ENCODE results near the gene SYT10. TPM values are rescaled to one million over a fixed set of nuclear protein-coding genes. Genes with fewer than 3 reads are reported as not detected.
"Not testable (repeated sequence)": the region's sequence is repeated elsewhere in the genome, so short reads cannot be mapped to it uniquely, and the experiment has no call there.

SYT10 gene
- polyA plus RNA-seq, 1 donor (not counting 4 experiments of a cell fraction or from before 2014, with no cell fraction given): not detected

DNA sequence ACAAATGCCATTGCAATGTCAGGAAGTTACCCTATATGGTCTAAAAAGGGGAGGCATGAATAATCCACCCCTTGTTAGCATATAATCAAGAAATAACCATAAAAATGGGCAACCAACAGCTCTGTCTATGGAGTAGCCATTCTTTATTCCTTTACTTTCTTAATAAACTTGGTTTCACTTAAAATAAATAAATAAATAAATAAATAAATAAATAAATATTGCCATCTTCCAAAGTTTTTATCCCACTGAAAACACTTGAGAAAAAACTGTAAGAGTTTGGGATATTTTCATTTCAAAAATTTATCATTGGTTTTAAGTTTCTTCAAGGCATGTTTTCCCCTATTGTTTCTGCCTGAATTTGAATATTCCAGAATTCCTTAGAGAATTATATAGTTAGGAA lies 89.8 kb downstream of the SYT10 start:
- no peak overlapping the region for H3K4me2 ChIP-seq (ENCODE audit: control insufficient read depth, extremely low read depth, insufficient read depth, low read depth, low read length)
- no peak overlapping the region for H3K27ac ChIP-seq (ENCODE audit: control insufficient read depth, insufficient read depth, low read length)
- no peak overlapping the region for H3K4me3 ChIP-seq (ENCODE audit: control insufficient read depth in 2 of 3, extremely low read depth in 1 of 3, insufficient read depth in 2 of 3, low read depth in 1 of 3, low read length in 3 of 3)
- TF ChIP-seq EZH2 (IDR thresholded peaks at IDR 0.05; ENCODE audit: low read length) (no peak), CTCF (optimal IDR thresholded peaks at IDR 0.05 in 1 of 3, IDR thresholded peaks at IDR 0.05 in 1 of 3, conservative IDR thresholded peaks at IDR 0.05 in 1 of 3; ENCODE audit: extremely low read depth in 1 of 3, insufficient read depth in 2 of 3, low read length in 3 of 3) (no peak)
- FAIRE-seq (no peak), DNase-seq (ENCODE audit: low read depth, low spot score) (no peak)
- H4K20me1 ChIP-seq (ENCODE audit: control insufficient read depth, extremely low read depth, insufficient read depth, low read length): no peaks in the 10 kb centered on the region
- dilution Hi-C loops (cut with MboI; ENCODE audit: extremely low pct_ligation_motif_present, low sequenced_read_pairs): no loop called here
- H3K9ac ChIP-seq (ENCODE audit: control insufficient read depth, extremely low read depth, insufficient read depth, low read length): no peak overlapping the region
- no peaks in the 10 kb centered on the region for H3K27me3 ChIP-seq (ENCODE audit: control insufficient read depth, extremely low read depth, insufficient read depth, low read length)
- H3K9me1 ChIP-seq (ENCODE audit: control insufficient read depth, extremely low read depth, insufficient read depth, low read length): no peaks in the 10 kb centered on the region
- no peaks in the 10 kb centered on the region for H3K9me3 ChIP-seq (ENCODE audit: control insufficient read depth, low read depth, low read length)
- H2AFZ ChIP-seq (ENCODE audit: control insufficient read depth, low read length): no peak overlapping the region
- H3K79me2 ChIP-seq (ENCODE audit: control insufficient read depth, insufficient read depth, low read length): no peaks in the 10 kb centered on the region
- H3K36me3 ChIP-seq (ENCODE audit: control insufficient read depth in 2 of 2, extremely low read depth in 1 of 2, insufficient read depth in 2 of 2, low read length in 2 of 2): no peaks in the 10 kb centered on the region
- no peaks in the 10 kb centered on the region for H3K4me1 ChIP-seq (ENCODE audit: control insufficient read depth, extremely low read depth, insufficient read depth, low read length)

DNA sequence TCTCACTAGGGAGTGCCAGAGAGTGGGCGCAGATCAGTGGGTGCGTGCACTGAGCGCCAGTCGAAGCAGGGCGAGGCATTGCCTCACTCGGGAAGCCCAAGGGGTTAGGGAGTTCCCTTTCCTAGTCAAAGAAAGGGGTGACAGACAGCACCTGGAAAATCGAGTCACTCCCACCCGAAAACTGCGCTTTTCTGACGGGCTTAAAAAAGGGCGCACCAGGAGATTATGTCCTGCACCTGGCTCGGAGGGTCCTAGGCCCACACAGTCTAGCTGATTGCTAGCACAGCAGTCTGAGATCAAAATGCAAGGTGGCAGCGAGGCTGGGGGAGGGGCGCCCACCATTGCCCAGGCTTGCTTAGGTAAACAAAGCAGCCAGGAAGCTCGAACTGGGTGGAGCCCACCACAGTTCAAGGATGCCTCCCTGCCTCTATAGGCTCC lies 107.6 kb downstream of the SYT10 start:
- dilution Hi-C loops (cut with MboI; ENCODE audit: extremely low pct_ligation_motif_present, low sequenced_read_pairs); H3K4me1 ChIP-seq (ENCODE audit: control insufficient read depth, extremely low read depth, insufficient read depth, low read length); H3K79me2 ChIP-seq (ENCODE audit: control insufficient read depth, insufficient read depth, low read length); H3K4me2 ChIP-seq (ENCODE audit: control insufficient read depth, extremely low read depth, insufficient read depth, low read depth, low read length); H3K27ac ChIP-seq (ENCODE audit: control insufficient read depth, insufficient read depth, low read length); H3K9me3 ChIP-seq (ENCODE audit: control insufficient read depth, low read depth, low read length); H4K20me1 ChIP-seq (ENCODE audit: control insufficient read depth, extremely low read depth, insufficient read depth, low read length); DNase-seq (ENCODE audit: low read depth, low spot score); H3K27me3 ChIP-seq (ENCODE audit: control insufficient read depth, extremely low read depth, insufficient read depth, low read length); H3K36me3 ChIP-seq (ENCODE audit: control insufficient read depth in 2 of 2, extremely low read depth in 1 of 2, insufficient read depth in 2 of 2, low read length in 2 of 2); FAIRE-seq; H2AFZ ChIP-seq (ENCODE audit: control insufficient read depth, low read length); H3K9me1 ChIP-seq (ENCODE audit: control insufficient read depth, extremely low read depth, insufficient read depth, low read length); H3K9ac ChIP-seq (ENCODE audit: control insufficient read depth, extremely low read depth, insufficient read depth, low read length); H3K4me3 ChIP-seq (ENCODE audit: control insufficient read depth in 2 of 3, extremely low read depth in 1 of 3, insufficient read depth in 2 of 3, low read depth in 1 of 3, low read length in 3 of 3): not testable (repeated sequence)

- no peak for FAIRE-seq
- H3K27me3 ChIP-seq (ENCODE audit: control insufficient read depth, extremely low read depth, insufficient read depth, low read length): no peaks in the 10 kb centered on the region
- no peak overlapping the region for H2AFZ ChIP-seq (ENCODE audit: control insufficient read depth, low read length)
- H3K4me3 ChIP-seq (ENCODE audit: control insufficient read depth in 2 of 3, extremely low read depth in 1 of 3, insufficient read depth in 2 of 3, low read depth in 1 of 3, low read length in 3 of 3): no peak overlapping the region
- no peak overlapping the region for H3K4me2 ChIP-seq (ENCODE audit: control insufficient read depth, extremely low read depth, insufficient read depth, low read depth, low read length)
- no peak overlapping the region for H3K9ac ChIP-seq (ENCODE audit: control insufficient read depth, extremely low read depth, insufficient read depth, low read length)
- no peaks in the 10 kb centered on the region for H3K79me2 ChIP-seq (ENCODE audit: control insufficient read depth, insufficient read depth, low read length)
- dilution Hi-C loops (cut with MboI; ENCODE audit: extremely low pct_ligation_motif_present, low sequenced_read_pairs): no loop called here
- no peaks in the 10 kb centered on the region for H3K9me3 ChIP-seq (ENCODE audit: control insufficient read depth, low read depth, low read length)
- H3K27ac ChIP-seq (ENCODE audit: control insufficient read depth, insufficient read depth, low read length): no peak overlapping the region
- DNase-seq (ENCODE audit: low read depth, low spot score): no peak
- no peaks in the 10 kb centered on the region for H3K36me3 ChIP-seq (ENCODE audit: control insufficient read depth in 2 of 2, extremely low read depth in 1 of 2, insufficient read depth in 2 of 2, low read length in 2 of 2)
- no peak for TF ChIP-seq EZH2 (IDR thresholded peaks at IDR 0.05; ENCODE audit: low read length)
- no peak for TF ChIP-seq CTCF (optimal IDR thresholded peaks at IDR 0.05 in 1 of 3, IDR thresholded peaks at IDR 0.05 in 1 of 3, conservative IDR thresholded peaks at IDR 0.05 in 1 of 3; ENCODE audit: extremely low read depth in 1 of 3, insufficient read depth in 2 of 3, low read length in 3 of 3)
- no peaks in the 10 kb centered on the region for H3K9me1 ChIP-seq (ENCODE audit: control insufficient read depth, extremely low read depth, insufficient read depth, low read length)
- no peaks in the 10 kb centered on the region for H4K20me1 ChIP-seq (ENCODE audit: control insufficient read depth, extremely low read depth, insufficient read depth, low read length)
- H3K4me1 ChIP-seq (ENCODE audit: control insufficient read depth, extremely low read depth, insufficient read depth, low read length): no peaks in the 10 kb centered on the region
These were observed 108.7 kb downstream of the SYT10 start for GRCh38 chr12:33330940-33331339.
